Measurements from ENCODE around the gene BHLHE23.

DNA sequence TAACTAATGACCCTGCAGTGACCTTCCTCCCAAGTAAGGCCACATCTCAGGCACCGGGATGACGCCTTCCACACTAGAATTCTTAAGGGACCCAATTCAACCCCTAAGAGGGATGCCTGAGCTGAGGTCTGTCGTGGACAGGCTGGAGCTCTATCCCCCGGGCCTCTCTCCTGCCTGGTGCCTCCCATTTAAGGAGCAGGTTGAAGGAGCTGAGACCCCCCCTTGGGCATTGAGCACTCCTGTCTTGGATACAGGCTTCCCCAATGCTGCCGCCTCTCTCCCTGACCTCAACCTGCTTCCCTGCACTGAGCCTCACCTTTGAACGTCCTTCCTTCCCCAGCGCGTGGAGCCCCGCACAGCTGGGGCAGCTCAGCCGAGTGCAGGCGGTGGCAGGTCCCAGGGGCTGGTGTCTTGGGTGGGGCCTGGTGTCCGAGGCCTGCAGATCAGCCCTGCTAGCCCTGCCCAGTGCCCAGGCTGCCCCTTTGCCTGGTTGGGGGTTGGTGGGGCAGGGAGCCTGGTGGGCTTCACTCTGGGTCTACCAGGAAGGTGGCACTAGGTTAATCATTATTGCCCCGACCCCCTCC, 19.9 kb upstream of the BHLHE23 start:
- TF ChIP-seq, protein P1, sequence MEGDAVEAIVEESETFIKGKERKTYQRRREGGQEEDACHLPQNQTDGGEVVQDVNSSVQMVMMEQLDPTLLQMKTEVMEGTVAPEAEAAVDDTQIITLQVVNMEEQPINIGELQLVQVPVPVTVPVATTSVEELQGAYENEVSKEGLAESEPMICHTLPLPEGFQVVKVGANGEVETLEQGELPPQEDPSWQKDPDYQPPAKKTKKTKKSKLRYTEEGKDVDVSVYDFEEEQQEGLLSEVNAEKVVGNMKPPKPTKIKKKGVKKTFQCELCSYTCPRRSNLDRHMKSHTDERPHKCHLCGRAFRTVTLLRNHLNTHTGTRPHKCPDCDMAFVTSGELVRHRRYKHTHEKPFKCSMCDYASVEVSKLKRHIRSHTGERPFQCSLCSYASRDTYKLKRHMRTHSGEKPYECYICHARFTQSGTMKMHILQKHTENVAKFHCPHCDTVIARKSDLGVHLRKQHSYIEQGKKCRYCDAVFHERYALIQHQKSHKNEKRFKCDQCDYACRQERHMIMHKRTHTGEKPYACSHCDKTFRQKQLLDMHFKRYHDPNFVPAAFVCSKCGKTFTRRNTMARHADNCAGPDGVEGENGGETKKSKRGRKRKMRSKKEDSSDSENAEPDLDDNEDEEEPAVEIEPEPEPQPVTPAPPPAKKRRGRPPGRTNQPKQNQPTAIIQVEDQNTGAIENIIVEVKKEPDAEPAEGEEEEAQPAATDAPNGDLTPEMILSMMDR (conservative IDR thresholded peaks at IDR 0.05 in 1 of 2, IDR thresholded peaks at IDR 0.05 in 1 of 2; ENCODE audit: low read depth in 1 of 2, low read length in 2 of 2): no peak
- no peak for TF ChIP-seq EZH2 (IDR thresholded peaks at IDR 0.05; ENCODE audit: low read length, missing control alignments)
